ENCODE data around the gene TREX2.

TREX2 gene

GRCh38 chrX:153441981-153442380 lies 3.9 kb downstream of the TREX2 start:
- DNase-seq (ENCODE audit: low read depth), result no peak
- H3K4me3 ChIP-seq (ENCODE audit: low read depth, low read length), result no peak overlapping the region

DNA sequence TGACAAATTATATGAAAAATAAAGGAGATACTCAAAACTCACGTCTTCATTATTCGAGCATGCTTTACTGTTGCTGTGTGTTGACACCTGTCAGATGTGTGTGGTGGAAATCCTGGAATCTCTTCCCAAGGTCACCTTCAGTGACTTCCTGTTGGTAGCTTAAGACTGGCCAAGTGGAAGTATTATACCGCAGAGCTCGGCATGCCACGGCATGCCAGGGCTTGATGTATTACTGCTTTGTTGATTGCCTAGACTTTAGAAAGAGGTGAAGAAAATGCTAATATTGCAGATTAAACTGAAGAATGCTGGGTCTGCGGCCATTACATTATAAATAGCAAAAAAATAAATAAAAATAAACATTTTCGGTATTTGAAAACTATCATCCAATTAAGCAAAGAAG lies 4.6 kb downstream of the TREX2 start:
- no peak for DNase-seq (ENCODE audit: low read depth)
- H3K4me3 ChIP-seq (ENCODE audit: low read depth, low read length), result no peak overlapping the region

- DNase-seq (ENCODE audit: low read depth), result no peak
- no peak overlapping the region for H3K4me3 ChIP-seq (ENCODE audit: low read depth, low read length)
Measured at GRCh38 chrX:153440556-153441135, 5.2 kb downstream of the TREX2 start.

DNA sequence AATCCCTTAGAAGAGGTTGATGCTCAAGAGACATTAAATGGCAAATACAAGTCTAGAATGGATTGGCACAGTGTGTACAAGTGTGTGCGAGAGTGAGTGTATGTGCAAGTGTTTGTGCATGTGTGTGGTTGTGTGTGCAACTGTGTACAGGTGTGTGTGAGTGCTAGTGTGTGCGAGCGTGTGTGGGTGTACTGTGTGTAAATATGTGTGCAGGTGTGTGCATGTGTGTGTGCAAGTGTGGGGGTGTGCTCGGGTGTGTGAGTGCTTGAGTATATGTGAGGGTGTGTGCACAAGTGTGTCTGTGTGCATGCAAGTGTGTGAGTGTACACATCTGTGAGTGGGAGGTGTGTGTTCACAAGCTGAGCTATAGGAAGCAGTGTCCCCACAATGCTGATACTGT lies 5.9 kb downstream of the TREX2 start:
- DNase-seq (ENCODE audit: low read depth), result no peak
- no peak overlapping the region for H3K4me3 ChIP-seq (ENCODE audit: low read depth, low read length)

DNA sequence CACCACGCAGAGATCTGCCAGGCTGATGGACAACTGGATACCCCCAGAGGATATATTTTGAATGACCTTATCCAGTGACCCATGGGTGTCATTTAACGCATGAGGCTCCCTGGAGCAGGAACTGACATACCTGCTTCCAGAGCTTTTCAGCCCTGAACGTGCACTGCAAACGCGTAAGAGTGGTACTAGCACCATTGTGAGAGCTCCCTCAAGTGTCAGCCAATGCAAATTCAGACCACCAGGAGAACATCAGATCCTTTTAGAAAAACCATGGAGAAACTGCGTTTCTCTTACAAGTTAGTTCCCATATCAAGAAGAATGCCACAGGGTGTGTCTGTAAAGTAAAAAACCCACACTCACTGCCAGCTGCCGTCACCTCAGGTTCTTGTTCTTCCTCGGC lies 7.3 kb downstream of the TREX2 start:
- DNase-seq (ENCODE audit: low read depth), result no peak
- H3K4me3 ChIP-seq (ENCODE audit: low read depth, low read length), result no peak overlapping the region

DNA sequence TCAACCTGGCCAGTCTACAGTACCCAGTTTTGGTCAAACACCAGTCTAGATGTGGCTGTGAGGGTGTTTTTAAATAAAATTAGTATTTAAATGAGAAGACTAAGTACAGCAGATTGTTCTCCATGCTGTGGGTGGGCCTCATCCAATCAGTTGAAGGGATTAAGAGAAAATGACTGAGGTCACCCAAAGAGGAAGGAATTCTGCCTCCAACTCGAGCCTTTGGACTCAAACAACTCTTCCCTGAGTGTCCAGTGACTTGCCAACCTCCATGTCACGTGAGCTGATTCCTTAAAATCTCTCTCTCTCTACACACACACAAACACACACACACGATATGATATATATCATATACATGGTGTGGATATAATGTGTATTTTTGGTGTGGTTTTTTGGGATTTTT lies 10.0 kb downstream of the TREX2 start:
- H3K4me3 ChIP-seq (ENCODE audit: low read depth, low read length), result no peak overlapping the region
- DNase-seq (ENCODE audit: low read depth), result no peak

- DNase-seq (ENCODE audit: low read depth), result no peak
- no peak overlapping the region for H3K4me3 ChIP-seq (ENCODE audit: low read depth, low read length)
Measured at GRCh38 chrX:153434801-153435200, 11.1 kb downstream of the TREX2 start.

DNA sequence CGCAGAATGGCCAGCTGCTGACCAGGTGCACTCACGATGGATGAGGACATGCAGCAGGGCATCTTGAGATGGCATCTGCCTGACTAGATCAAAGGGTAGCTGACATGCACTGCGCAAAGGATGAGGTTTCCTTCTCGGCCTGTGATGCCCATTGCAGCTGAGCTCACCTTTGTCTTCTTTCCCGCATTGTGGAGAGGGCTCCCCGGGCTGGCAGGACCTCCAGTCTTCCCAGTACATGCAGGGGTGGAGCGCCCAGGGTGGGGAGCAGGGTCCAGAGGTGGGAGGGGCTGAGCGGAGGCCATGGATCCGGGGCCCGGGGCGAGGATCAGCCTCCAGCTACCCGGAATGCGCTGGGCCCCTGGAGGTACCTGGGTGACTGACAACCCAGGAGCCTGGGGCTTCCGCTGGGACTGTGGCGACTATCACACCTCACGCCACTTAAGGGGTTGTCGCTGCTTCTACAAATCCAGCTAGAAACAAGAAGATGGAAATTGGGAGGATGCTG lies 12.0 kb downstream of the TREX2 start:
- H3K4me3 ChIP-seq (ENCODE audit: low read depth, low read length), result no peak overlapping the region
- no peak for DNase-seq (ENCODE audit: low read depth)

DNA sequence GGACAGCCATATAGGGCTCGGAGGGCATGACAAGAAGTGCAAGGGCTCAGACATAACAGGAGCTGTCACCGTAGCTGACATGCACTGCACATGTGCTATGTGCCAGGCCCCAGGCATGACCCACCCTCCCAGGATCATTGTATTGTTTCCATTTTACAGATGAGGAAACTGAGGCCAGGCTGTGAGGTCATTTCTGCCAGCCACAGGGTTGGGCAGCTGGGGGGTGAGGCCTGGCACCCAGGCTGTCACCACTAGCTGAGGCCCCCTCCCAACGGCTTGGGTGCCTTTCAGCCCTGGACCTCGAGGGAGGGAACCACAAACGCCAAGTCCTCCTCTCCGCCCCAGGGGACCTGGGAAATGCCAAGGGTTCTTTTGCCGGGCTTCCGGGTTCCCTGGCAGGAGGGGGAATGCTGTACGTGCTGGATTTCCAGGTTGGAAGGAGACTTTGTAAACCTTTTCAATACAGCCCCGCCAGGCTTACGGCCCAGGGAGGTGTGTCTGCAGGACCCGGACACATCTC lies 12.6 kb downstream of the TREX2 start:
- DNase-seq (ENCODE audit: low read depth), result no peak
- no peak overlapping the region for H3K4me3 ChIP-seq (ENCODE audit: low read depth, low read length)

DNA sequence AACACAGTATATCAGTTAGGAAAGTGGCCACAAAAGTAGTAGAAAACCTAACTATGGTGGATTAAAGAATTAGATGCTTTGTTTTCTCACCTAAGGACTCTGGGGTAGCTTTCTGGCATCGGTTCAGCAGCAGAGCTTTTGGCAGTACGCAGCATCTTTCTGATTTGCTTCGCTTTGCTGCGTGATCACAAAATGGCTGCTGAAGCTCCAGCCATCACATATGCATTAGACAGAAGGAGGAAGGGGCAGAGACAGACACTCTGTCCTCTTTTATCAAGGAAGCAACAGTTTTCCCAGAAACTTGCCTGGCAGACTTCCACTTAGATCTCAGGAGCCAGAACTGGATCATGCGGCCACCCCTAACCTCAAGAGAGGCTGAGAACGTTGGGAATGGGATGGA lies 15.1 kb downstream of the TREX2 start:
- H3K4me3 ChIP-seq (ENCODE audit: low read depth, low read length), result no peak overlapping the region
- DNase-seq (ENCODE audit: low read depth), result no peak

- H3K4me3 ChIP-seq (ENCODE audit: low read depth, low read length), result no peak overlapping the region
- DNase-seq (ENCODE audit: low read depth), result no peak
Measured at GRCh38 chrX:153426204-153426603, 19.7 kb downstream of the TREX2 start.

- DNase-seq (ENCODE audit: low read depth), result no peak
- H3K4me3 ChIP-seq (ENCODE audit: low read depth, low read length), result no peak overlapping the region
Measured at GRCh38 chrX:153423652-153424051, 22.2 kb downstream of the TREX2 start.

DNA sequence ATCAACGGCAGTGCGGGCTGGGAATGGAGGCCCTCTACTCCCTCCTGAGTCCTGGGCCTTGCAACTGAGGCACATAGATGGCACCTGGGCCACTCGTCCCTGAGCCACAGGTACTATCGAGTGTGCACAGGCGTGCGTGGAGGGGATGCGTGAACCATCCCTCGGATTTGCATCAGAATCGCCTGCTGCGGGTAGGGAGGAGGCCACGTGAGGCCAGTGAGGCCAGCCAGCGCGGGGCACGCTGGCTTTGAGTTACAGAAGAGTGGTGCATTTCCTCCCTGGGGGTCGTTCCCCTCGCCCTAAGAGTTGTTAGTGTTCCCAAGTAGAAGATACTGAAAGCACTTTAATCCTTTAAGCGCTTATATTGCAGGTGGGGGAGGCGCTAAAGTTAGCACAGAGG lies 24.0 kb downstream of the TREX2 start:
- no peak for DNase-seq (ENCODE audit: low read depth)
- no peak overlapping the region for H3K4me3 ChIP-seq (ENCODE audit: low read depth, low read length)

DNA sequence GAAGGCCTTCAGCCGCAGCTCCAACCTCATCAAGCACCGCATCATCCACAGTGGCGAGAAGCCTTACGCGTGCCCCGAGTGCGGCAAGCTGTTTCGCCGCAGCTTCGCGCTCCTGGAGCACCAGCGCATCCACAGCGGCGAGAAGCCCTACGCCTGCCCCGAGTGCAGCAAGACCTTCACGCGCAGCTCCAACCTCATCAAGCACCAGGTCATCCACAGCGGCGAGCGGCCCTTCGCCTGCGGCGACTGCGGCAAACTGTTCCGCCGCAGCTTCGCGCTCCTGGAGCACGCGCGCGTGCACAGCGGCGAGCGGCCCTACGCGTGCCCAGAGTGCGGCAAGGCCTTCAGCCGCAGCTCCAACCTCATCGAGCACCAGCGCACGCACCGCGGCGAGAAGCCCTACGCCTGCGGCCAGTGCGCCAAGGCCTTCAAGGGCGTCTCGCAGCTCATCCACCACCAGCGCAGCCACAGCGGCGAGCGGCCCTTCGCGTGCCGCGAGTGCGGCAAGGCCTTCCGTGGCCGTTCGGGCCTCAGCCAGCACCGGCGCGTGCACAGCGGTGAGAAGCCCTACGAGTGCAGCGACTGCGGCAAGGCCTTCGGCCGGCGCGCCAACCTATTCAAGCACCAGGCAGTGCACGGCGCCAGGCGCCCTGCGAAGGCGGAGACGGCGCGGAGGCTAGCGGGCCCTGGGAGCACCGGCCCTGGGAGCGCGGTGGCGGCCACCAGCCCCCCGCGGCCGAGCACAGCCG lies 24.8 kb downstream of the TREX2 start:
- DNase-seq (ENCODE audit: low read depth), result no peak
- H3K4me3 ChIP-seq (ENCODE audit: low read depth, low read length), result no peak overlapping the region

GRCh38 chrX:153417637-153418036 lies 28.2 kb downstream of the TREX2 start:
- DNase-seq (ENCODE audit: low read depth), result no peak
- no peak overlapping the region for H3K4me3 ChIP-seq (ENCODE audit: low read depth, low read length)

DNA sequence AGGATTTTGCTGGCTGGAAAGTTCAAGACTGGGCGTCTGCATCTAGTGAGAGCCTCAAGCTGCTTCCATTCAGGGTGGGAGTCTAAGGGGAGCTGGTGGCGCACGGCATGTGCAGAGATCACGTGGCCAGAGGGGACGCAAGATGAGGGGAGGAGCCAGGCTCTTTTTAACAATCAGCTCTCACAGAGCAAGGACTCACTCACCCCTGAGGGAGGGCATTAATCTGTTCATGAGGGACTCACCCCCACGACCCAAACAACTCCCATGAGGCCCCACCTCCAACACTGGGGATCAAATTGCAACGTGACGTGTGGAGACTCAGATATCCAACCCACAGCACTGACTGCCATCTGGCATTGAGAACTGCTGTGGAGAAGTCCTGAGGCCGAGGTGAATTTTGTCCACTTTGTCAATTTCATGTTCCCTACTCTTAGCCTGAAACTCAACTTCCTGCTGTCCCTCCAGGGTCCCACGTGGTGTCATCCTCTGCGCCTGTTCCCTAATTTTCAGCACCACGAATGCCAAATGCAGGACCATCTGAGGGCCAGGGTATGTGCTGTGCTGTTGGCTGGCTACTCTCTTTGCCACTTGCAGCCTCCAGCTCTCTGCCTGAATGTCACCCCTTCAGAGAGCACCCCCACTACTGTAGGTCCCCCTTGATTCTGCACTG lies 28.9 kb downstream of the TREX2 start:
- H3K4me3 ChIP-seq (ENCODE audit: low read depth, low read length), result no peak overlapping the region
- no peak for DNase-seq (ENCODE audit: low read depth)

- H3K4me3 ChIP-seq (ENCODE audit: low read depth, low read length), result no peak overlapping the region
- no peak for DNase-seq (ENCODE audit: low read depth)
Measured at GRCh38 chrX:153414856-153415510, 30.9 kb downstream of the TREX2 start.

DNA sequence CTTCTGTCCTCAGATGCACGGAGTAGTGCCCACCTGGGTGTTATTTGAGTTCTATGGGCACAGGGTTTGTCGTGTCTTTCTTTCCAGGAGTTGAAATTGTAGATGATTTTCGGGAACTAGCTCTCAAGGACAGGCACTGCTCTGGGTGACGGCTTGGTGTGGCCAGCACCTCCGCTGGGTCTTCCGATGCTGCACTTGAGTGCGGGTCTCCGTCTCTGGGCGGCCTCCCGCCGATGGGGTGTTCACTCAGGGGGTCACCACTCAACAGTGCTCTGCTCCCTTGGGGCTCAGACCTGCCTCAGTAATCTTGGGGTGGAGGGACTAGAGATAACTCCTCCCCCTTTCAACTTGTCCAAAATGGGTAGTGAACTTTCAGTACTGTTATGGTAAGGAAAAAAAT lies 32.1 kb downstream of the TREX2 start:
- DNase-seq (ENCODE audit: low read depth), result no peak
- no peak overlapping the region for H3K4me3 ChIP-seq (ENCODE audit: low read depth, low read length)

DNA sequence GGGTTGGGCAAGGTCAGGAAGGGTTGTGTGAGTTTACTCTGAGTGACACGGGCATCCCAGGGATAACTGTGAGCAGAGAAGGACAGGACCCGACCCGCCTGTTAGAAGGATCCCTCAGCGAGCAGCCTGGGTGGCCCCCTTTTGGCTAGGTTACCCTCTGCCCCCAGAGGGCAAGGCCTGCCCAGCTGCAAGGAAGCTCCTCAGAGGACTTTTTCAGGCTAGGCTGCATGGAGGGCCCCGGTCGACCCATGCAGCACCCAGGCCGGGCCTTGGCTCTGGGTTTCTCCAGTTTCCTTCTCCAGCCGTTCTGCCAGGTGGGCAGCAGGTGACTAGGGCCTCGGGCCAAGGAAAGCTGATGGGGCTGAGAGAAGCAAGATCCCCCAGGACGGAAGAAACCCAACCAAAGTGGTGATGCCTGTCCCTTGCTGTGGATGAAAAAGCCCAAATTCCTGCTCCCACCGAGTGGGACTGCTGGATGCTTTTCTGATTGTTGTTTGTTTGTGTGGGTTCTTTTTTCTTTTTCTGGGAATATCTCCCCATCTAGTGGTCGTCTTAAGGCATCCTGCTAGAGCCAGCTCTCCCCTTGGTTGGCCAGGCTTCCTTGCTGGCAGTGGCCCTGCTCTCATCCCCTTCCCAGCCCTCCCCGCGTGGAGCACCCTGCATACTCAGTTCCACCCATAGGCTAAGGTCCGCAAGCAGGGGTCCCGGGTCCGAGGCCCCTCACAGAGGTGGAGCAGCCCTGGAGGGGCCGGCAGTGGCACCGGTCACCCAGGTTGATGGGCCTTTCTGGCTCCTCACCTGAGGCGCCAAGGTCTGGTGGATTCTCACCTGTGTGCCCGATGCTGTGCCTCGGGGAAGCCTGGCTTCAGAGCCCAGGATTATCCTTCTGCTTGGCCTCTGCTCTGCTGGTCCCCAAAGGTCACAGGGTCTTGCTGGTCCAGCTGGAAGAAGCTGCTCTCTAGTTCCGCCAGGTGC lies 32.8 kb downstream of the TREX2 start:
- no peak for DNase-seq (ENCODE audit: low read depth)
- no peak overlapping the region for H3K4me3 ChIP-seq (ENCODE audit: low read depth, low read length)
